Sigmoid colon (tissue), 7 donors: ENCODE measurements around the gene TSPO. TPM values are rescaled to one million over a fixed set of nuclear protein-coding genes. Genes with fewer than 3 reads are reported as not detected.
"Not testable (repeated sequence)": the region's sequence is repeated elsewhere in the genome, so short reads cannot be mapped to it uniquely, and the experiment has no call there.

ENCODE experiments used
- DNase-seq: peaks from one replicate; pipeline ENCODE4 v3.0.0-alpha.2; 2019
- H3K27ac ChIP-seq, 4 donors: fragments of 200-600 bp; sonication (generic); one replicate each; pipeline ENCODE4 v1.5.1; 2016 to 2019; ENCODE audit warnings: mild to moderate bottlenecking in 1 of 4
- H3K27me3 ChIP-seq, 3 donors: fragments of 200-600 bp; sonication (generic); one replicate each; pipeline ENCODE4 v1.5.1; 2019; ENCODE audit warnings: mild to moderate bottlenecking in 1 of 3
- H3K36me3 ChIP-seq, 4 donors: fragments of 200-600 bp; sonication (generic); one replicate each; pipeline ENCODE4 v1.5.1; 2016 to 2019
- H3K4me1 ChIP-seq, 4 donors: fragments of 200-600 bp; sonication (generic); one replicate each; pipeline ENCODE4 v1.5.1; 2017 to 2019
- H3K4me3 ChIP-seq, 4 donors: fragments of 200-600 bp; sonication (generic); one replicate each; pipeline ENCODE4 v1.5.1; 2017 to 2019; ENCODE audit warnings: mild to moderate bottlenecking in 2 of 4, moderate library complexity in 1 of 4
- H3K9me3 ChIP-seq, 4 donors: fragments of 200-600 bp in 3 of 4; sonication (generic) in 3 of 4; one replicate each; pipeline versions ENCODE4 v1.5.1 to v1.6.1; 2013 to 2019
- EP300 ChIP-seq, 4 donors: sonication (generic); formaldehyde crosslinking; IDR thresholded peaks; one replicate each; pipeline ENCODE4 v1.6.1; 2017; ENCODE audit warnings: antibody characterized with exemption in 4 of 4
- POLR2A ChIP-seq, 2 donors: fragments of 450-650 bp; IDR thresholded peaks; one replicate each; pipeline ENCODE4 v1.6.1; 2016; ENCODE audit warnings: antibody characterized with exemption in 2 of 2, mild to moderate bottlenecking in 2 of 2, moderate library complexity in 2 of 2
- POLR2AphosphoS5 ChIP-seq, 4 donors: sonication (generic); formaldehyde crosslinking; IDR thresholded peaks; one replicate each; pipeline ENCODE4 v1.6.1; 2017; ENCODE audit warnings: antibody characterized with exemption in 4 of 4
- WGBS, 2 donors: extraction: QIAGEN DNeasy Blood & Tissue Kit; methylation state at CpG; one replicate each; pipeline ENCODE4 v1.1.7; 2013; 5-methylcytosine and 5-hydroxymethylcytosine counted together
- intact Hi-C: fragments of 100-400 bp; cut with DNase I; formaldehyde crosslinking; loops from one replicate; pipeline ENCODE4 v1.15.1; 2023
- polyA plus RNA-seq, 3 donors: library from polyadenylated mRNA; stranded (reverse); fragments of 200-250 nt; gene quantifications; one replicate each; pipeline ENCODE4 v1.2.3, GENCODE V29; 2013
- total RNA-seq, 4 donors: library from RNA; depleted of rRNA; stranded (reverse); fragments of >200 nt; gene quantifications; one replicate each; pipeline ENCODE4 v1.1.0, GENCODE V29; 2016
- TF ChIP-seq, protein P1 (sequence below), 4 experiments: fragments of 450-650 bp in 3 of 4; fragments of 200-600 bp in 1 of 4; IDR thresholded peaks; one replicate each; pipeline ENCODE4 v1.5.1; 2016 to 2019; ENCODE audit warnings: antibody characterized with exemption in 4 of 4, mild to moderate bottlenecking in 3 of 4, moderate library complexity in 2 of 4
- donor health status: healthy with polysubstance abuse.
- donor health status: Bipolar disorder and iron deficiency.
- donor health status: healthy.

TSPO gene
- total RNA-seq, result 100 to 1,000 TPM; 126 to 219 (median 157) TPM
- polyA plus RNA-seq, result 100 to 1,000 TPM; 395 to 513 (median 443) TPM

DNA sequence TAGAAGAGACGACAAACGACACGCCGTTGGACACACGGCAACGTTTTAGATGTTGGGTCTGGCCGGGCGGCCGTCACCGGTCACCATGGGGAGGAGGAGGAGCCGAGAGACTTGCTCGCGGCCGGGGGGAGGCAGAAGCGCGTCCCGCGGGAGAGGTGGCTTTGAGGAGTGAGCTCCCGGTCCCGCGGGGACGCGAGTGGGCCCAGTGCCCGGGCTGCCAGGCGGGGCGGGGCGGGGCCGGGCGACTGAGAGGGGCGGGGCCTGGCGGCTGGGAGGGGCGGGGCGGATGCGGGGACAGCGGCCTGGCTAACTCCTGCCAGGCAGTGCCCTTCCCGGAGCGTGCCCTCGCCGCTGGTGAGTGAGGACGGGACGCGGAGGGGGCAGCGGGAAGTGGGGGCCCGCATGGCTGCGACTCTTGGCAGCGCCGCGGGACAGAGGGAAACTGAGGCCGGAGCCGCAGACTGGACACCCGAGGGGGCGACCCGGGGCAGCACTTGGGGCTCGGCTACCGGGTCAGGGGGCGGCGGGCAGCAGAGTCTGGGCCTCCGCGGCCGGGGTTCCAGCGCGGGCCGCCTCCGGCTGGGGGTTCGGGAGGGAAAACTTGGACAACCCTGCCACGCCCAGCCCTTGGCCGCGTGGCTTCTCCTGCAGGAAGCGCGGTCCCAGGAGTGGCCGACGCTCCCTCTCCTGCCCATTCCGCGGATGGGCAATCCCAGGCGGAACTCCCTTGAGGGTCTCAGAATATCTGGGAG lies at the start of gene TSPO:
Gene TSPO (plus strand): TSS at position 309 of the 752 bp plus-strand sequence. CDS start 7,680 bp downstream, outside the sequence.
- H3K36me3 ChIP-seq, result no peaks in the 10 kb centered on the region
- DNase-seq, result peak; percentile 90
- no peaks in the 10 kb centered on the region for H3K9me3 ChIP-seq
- H3K27me3 ChIP-seq, result no peaks in the 10 kb centered on the region
- H3K27ac ChIP-seq, result peak within 1 kb of the TSS; percentile 79 to 87 (median 84)
- H3K4me1 ChIP-seq, result peaks cover 0 to 29% (median 23%) of the 10 kb centered on the region in 4 donors
- TF ChIP-seq POLR2AphosphoS5 (IDR thresholded peaks at IDR 0.05), result peak; percentile 35 to 73 (median 64)
- TF ChIP-seq POLR2A (IDR thresholded peaks at IDR 0.05), result peak in 1 of 2 donors; percentile 45
- no peak for TF ChIP-seq EP300 (IDR thresholded peaks at IDR 0.05)
- peak within 1 kb of the TSS; percentile 66 to 87 (median 84) for H3K4me3 ChIP-seq
- intact Hi-C loops, result loop anchor here (2.0 kb wide), 1 partner anchor 35 kb away; the partner anchor contains the start of gene TTLL12
- 1 to 2% methylated on average over 75 of the region's 75 CpGs for WGBS, 2 donors

DNA sequence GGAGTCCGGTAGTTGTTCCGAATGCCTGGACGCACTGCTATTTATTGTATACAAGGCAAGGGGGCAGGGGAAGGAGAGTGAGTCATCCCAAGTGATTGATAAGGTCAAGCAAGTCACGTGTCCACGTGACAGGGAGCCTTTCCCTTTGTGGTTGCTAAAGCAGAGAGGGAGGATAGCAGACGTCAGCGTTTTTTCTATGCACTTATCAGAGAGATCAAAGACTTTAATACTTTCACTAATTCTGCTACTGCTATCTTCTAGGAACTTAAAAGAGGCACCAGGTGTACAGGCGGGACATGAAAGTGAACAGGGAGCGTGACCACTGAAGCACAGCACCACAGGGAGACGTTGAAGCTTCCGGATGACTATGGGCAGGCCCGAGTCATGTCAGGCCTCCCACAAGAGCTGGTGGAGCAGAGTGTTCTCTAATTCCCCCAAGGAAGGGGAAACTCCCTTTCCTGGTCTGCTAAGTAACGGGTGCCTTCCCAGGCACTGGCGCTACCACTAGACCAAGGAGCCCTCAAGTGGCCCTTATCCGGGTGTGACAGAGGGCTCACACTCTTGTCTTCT lies 47.2 kb upstream of the TSPO start:
- DNase-seq, intact Hi-C loops, H3K4me1 ChIP-seq, H3K27me3 ChIP-seq, H3K9me3 ChIP-seq, H3K4me3 ChIP-seq, H3K36me3 ChIP-seq, H3K27ac ChIP-seq: not testable (repeated sequence)
- WGBS, 2 donors, result 17 to 53% methylated on average over 15 of the region's 15 CpGs

DNA sequence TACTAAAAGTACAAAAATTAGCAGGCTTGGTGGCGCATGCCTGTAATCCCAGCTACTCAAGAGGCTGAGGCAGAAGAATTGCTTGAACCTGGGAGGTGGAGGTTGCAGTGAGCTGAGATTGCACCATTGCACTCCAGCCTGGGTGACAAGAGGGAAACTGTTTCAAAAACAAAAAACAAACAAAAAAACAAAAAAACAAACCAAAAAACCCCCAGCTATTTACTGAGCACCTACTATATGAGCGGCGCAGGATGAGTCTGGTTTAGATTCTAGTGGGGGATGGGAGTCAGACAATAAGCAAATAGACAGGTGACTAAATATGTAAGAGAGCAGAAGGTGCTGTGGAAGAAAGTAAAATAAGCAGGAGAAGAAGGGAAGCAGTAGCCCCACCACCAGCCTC lies 46.4 kb upstream of the TSPO start:
- H3K4me3 ChIP-seq, intact Hi-C loops, H3K27me3 ChIP-seq, H3K9me3 ChIP-seq, DNase-seq, H3K4me1 ChIP-seq, H3K36me3 ChIP-seq, H3K27ac ChIP-seq: not testable (repeated sequence)
- WGBS, 2 donors, result 94% methylated on average over 3 of the region's 3 CpGs

DNA sequence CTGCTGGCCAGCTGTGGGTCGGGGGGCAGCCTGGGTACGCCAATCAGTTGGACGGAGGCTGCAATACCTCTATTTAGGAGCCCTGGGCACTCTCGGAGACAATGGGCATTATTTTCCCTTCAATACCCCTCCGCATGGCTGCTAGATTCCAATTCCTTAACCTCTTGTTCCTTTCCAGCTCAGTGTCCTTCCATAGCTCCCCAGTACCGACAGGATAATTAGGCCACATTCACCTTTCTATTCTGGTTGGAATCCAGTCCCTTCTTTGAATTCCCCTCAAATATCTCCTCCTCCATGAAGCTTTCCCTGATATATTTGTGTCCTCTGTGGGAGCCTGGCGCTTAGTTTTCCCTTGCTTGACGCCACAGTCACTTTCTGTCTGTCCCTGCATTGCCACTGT lies 45.1 kb upstream of the TSPO start:
- H3K4me1 ChIP-seq, result peaks cover 0 to 18% (median 14%) of the 10 kb centered on the region in 4 donors
- H3K36me3 ChIP-seq, result no peaks in the 10 kb centered on the region
- H3K27ac ChIP-seq, result no peak overlapping the region
- intact Hi-C loops, result no loop called here
- H3K9me3 ChIP-seq, result no peaks in the 10 kb centered on the region
- H3K4me3 ChIP-seq, result no peak overlapping the region
- 94 to 95% methylated on average over 8 of the region's 8 CpGs for WGBS, 2 donors
- no peak for DNase-seq
- TF ChIP-seq EP300 (IDR thresholded peaks at IDR 0.05), result no peak
- no peak for TF ChIP-seq POLR2AphosphoS5 (IDR thresholded peaks at IDR 0.05)
- no peak for TF ChIP-seq POLR2A (IDR thresholded peaks at IDR 0.05)
- TF ChIP-seq, protein P1, sequence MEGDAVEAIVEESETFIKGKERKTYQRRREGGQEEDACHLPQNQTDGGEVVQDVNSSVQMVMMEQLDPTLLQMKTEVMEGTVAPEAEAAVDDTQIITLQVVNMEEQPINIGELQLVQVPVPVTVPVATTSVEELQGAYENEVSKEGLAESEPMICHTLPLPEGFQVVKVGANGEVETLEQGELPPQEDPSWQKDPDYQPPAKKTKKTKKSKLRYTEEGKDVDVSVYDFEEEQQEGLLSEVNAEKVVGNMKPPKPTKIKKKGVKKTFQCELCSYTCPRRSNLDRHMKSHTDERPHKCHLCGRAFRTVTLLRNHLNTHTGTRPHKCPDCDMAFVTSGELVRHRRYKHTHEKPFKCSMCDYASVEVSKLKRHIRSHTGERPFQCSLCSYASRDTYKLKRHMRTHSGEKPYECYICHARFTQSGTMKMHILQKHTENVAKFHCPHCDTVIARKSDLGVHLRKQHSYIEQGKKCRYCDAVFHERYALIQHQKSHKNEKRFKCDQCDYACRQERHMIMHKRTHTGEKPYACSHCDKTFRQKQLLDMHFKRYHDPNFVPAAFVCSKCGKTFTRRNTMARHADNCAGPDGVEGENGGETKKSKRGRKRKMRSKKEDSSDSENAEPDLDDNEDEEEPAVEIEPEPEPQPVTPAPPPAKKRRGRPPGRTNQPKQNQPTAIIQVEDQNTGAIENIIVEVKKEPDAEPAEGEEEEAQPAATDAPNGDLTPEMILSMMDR (IDR thresholded peaks at IDR 0.05), result no peak
- H3K27me3 ChIP-seq, result peaks cover 9 to 23% (median 16%) of the 10 kb centered on the region in 3 donors

DNA sequence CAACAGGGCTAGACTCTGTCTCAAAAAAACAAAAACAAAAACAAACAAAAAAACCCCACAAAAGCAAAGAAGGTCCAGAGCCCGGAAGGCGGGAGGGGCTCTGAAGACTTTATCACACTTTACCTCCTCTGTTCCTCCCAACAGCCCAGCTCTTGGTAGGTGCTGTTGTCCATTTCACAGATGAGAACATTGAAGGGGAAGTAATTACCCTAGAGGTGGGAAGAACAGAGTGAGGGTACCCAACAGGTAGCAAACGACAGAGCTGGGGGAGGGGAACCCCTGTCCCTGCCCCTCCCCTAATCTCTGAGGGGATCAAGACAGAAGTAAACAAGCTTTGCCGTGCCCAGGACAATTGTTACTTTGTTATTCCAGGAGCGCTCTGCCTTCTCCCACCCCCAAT lies 41.8 kb upstream of the TSPO start:
- H3K4me3 ChIP-seq, result no peak overlapping the region
- no peaks in the 10 kb centered on the region for H3K9me3 ChIP-seq
- 44 to 58% methylated on average over 5 of the region's 5 CpGs for WGBS, 2 donors
- no peak for DNase-seq
- peaks cover 22 to 55% (median 48%) of the 10 kb centered on the region in 3 donors for H3K27me3 ChIP-seq
- TF ChIP-seq EP300 (IDR thresholded peaks at IDR 0.05) (no peak), POLR2AphosphoS5 (IDR thresholded peaks at IDR 0.05) (no peak), POLR2A (IDR thresholded peaks at IDR 0.05) (no peak)
- TF ChIP-seq, protein P1 (IDR thresholded peaks at IDR 0.05), result no peak
- H3K27ac ChIP-seq, result no peak overlapping the region
- no peaks in the 10 kb centered on the region for H3K36me3 ChIP-seq
- peaks cover 0 to 22% (median 19%) of the 10 kb centered on the region in 4 donors for H3K4me1 ChIP-seq
- intact Hi-C loops, result no loop called here

DNA sequence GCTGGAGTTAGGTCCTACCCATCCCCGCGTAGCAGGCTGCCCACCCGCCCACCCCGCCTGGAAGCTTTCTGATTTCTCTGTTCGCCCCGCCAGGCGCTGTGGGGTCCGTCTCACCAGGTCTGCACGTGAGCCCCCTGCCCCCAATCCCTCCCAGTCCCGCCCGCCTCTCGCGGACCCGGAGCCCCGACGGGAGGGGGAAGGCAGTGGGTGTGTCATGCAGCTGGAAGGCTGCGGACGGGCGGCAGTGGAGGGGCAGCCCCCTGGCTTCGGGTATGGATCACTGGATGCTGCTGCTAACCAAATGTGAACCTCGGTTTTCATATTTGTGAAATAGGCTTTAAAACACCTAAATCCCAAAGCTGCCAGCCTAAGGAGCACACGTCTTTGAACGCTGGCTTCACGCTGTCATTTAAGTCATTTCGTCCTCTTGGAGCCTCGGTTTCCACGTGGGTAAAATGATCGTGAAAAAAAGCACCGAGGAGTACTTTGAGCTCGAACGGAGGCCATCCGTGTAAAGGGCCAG lies 41.4 kb upstream of the TSPO start:
- no peak for DNase-seq
- H3K27ac ChIP-seq, result no peak overlapping the region
- H3K4me1 ChIP-seq, result peaks cover 0 to 22% (median 19%) of the 10 kb centered on the region in 4 donors
- H3K36me3 ChIP-seq, result no peaks in the 10 kb centered on the region
- H3K27me3 ChIP-seq, result peaks cover 25 to 59% (median 53%) of the 10 kb centered on the region in 3 donors
- intact Hi-C loops, result no loop called here
- TF ChIP-seq, protein P1 (IDR thresholded peaks at IDR 0.05), result no peak
- no peak for TF ChIP-seq EP300 (IDR thresholded peaks at IDR 0.05)
- TF ChIP-seq POLR2AphosphoS5 (IDR thresholded peaks at IDR 0.05), result no peak
- TF ChIP-seq POLR2A (IDR thresholded peaks at IDR 0.05), result no peak
- peak overlapping the region; percentile 23 to 53 (median 44) for H3K4me3 ChIP-seq
- 14 to 15% methylated on average over 32 of the region's 32 CpGs for WGBS, 2 donors
- no peaks in the 10 kb centered on the region for H3K9me3 ChIP-seq
